ENCODE data around the gene CEP55. TPM values are rescaled to one million over a fixed set of nuclear protein-coding genes. Genes with fewer than 3 reads are reported as not detected.
"Not testable (repeated sequence)": the region's sequence is repeated elsewhere in the genome, so short reads cannot be mapped to it uniquely, and the experiment has no call there.

CEP55 gene
- total RNA-seq, 1 donor from 2014 or later = 4.7 TPM

- Histone ChIP-seq H3K9ac (ENCODE audit: low read depth in 1 of 3, low read length in 3 of 3) (no peak overlapping the region), H3K9me3 (ENCODE audit: control insufficient read depth in 3 of 3, low read length in 3 of 3) (no peaks in the 10 kb centered on the region), H3K4me3 (ENCODE audit: low read length in 3 of 3) (no peak overlapping the region), H3K4me1 (ENCODE audit: control insufficient read depth in 3 of 3, insufficient read depth in 3 of 3, low read length in 3 of 3) (no peaks in the 10 kb centered on the region), H3K36me3 (ENCODE audit: control insufficient read depth in 3 of 3, insufficient read depth in 3 of 3, low read length in 3 of 3) (no peaks in the 10 kb centered on the region), H3K27me3 (ENCODE audit: control insufficient read depth in 3 of 3, insufficient read depth in 3 of 3, low read length in 3 of 3) (no peaks in the 10 kb centered on the region), H3K27ac (ENCODE audit: low read depth, low read length) (no peak overlapping the region)
These were observed 8.7 kb downstream of the CEP55 start for GRCh38 chr10:93505075-93505474.

GRCh38 chr10:93509816-93510215, 13.4 kb downstream of the CEP55 start:
- Histone ChIP-seq H3K4me3 (ENCODE audit: low read length in 3 of 3) (no peak overlapping the region), H3K27me3 (ENCODE audit: control insufficient read depth in 3 of 3, insufficient read depth in 3 of 3, low read length in 3 of 3) (no peaks in the 10 kb centered on the region), H3K9ac (ENCODE audit: low read depth in 1 of 3, low read length in 3 of 3) (no peak overlapping the region), H3K9me3 (ENCODE audit: control insufficient read depth in 3 of 3, low read length in 3 of 3) (no peaks in the 10 kb centered on the region), H3K36me3 (ENCODE audit: control insufficient read depth in 3 of 3, insufficient read depth in 3 of 3, low read length in 3 of 3) (no peaks in the 10 kb centered on the region), H3K27ac (ENCODE audit: low read depth, low read length) (no peak overlapping the region), H3K4me1 (ENCODE audit: control insufficient read depth in 3 of 3, insufficient read depth in 3 of 3, low read length in 3 of 3) (peaks cover 0 to under 1% (median 0%) of the 10 kb centered on the region in 3 donors)

DNA sequence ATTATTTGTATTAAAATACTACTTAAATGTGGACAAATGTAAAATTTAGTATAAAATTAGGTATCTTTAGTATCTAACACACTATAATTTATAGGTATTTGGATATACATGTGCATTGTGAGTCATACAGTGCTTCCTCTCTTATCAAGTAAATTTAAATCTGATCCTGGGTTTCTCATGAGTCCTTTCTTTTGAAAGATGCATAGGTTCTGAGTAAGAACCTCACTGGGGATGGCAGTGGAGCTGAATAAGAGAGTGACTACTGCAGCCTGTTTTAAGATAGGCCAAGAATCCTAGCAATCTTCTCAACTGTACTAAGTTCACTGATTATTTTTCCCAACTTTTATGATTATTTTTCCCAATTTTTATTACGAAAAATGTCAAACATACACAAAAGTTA, 16.2 kb downstream of the CEP55 start:
- H3K9ac ChIP-seq (ENCODE audit: low read depth in 1 of 3, low read length in 3 of 3) = no peak overlapping the region
- no peak overlapping the region for H3K27ac ChIP-seq (ENCODE audit: low read depth, low read length)
- H3K4me1 ChIP-seq (ENCODE audit: control insufficient read depth in 3 of 3, insufficient read depth in 3 of 3, low read length in 3 of 3) = peaks cover 0 to 5% (median 4%) of the 10 kb centered on the region in 3 donors
- no peak overlapping the region for H3K4me3 ChIP-seq (ENCODE audit: low read length in 3 of 3)
- no peaks in the 10 kb centered on the region for H3K9me3 ChIP-seq (ENCODE audit: control insufficient read depth in 3 of 3, low read length in 3 of 3)
- H3K27me3 ChIP-seq (ENCODE audit: control insufficient read depth in 3 of 3, insufficient read depth in 3 of 3, low read length in 3 of 3) = no peaks in the 10 kb centered on the region
- no peaks in the 10 kb centered on the region for H3K36me3 ChIP-seq (ENCODE audit: control insufficient read depth in 3 of 3, insufficient read depth in 3 of 3, low read length in 3 of 3)

GRCh38 chr10:93513091-93513490, 16.7 kb downstream of the CEP55 start:
- no peaks in the 10 kb centered on the region for H3K27me3 ChIP-seq (ENCODE audit: control insufficient read depth in 3 of 3, insufficient read depth in 3 of 3, low read length in 3 of 3)
- no peaks in the 10 kb centered on the region for H3K36me3 ChIP-seq (ENCODE audit: control insufficient read depth in 3 of 3, insufficient read depth in 3 of 3, low read length in 3 of 3)
- no peak overlapping the region for H3K27ac ChIP-seq (ENCODE audit: low read depth, low read length)
- no peak overlapping the region for H3K9ac ChIP-seq (ENCODE audit: low read depth in 1 of 3, low read length in 3 of 3)
- H3K4me1 ChIP-seq (ENCODE audit: control insufficient read depth in 3 of 3, insufficient read depth in 3 of 3, low read length in 3 of 3) = peaks cover 0 to 5% (median 4%) of the 10 kb centered on the region in 3 donors
- H3K9me3 ChIP-seq (ENCODE audit: control insufficient read depth in 3 of 3, low read length in 3 of 3) = no peaks in the 10 kb centered on the region
- H3K4me3 ChIP-seq (ENCODE audit: low read length in 3 of 3) = no peak overlapping the region

DNA sequence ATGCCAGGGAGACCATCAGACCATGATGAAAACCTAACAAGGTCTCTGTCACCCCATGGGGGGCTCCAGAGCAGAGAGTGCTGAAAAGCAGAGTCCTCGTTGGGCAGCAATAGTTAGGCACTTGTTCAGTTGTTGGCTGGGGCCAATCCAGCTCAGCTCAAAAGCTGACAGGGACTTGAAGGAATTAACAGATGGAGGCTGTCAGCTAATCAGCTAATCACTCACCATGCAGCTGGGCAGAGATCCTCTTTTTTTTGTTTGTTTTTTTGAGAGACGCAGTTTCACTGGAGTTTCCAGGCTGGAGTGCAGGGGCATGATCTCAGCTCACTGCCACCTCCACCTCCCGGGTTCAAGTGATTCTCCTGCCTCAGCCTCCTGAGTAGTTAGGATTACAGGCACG, 18.1 kb downstream of the CEP55 start:
- Histone ChIP-seq H3K4me3 (ENCODE audit: low read length in 3 of 3) (no peak overlapping the region), H3K27me3 (ENCODE audit: control insufficient read depth in 3 of 3, insufficient read depth in 3 of 3, low read length in 3 of 3) (no peaks in the 10 kb centered on the region), H3K9me3 (ENCODE audit: control insufficient read depth in 3 of 3, low read length in 3 of 3) (no peaks in the 10 kb centered on the region), H3K9ac (ENCODE audit: low read depth in 1 of 3, low read length in 3 of 3) (no peak overlapping the region), H3K4me1 (ENCODE audit: control insufficient read depth in 3 of 3, insufficient read depth in 3 of 3, low read length in 3 of 3) (peaks cover 0 to 9% (median 4%) of the 10 kb centered on the region in 3 donors), H3K36me3 (ENCODE audit: control insufficient read depth in 3 of 3, insufficient read depth in 3 of 3, low read length in 3 of 3) (no peaks in the 10 kb centered on the region), H3K27ac (ENCODE audit: low read depth, low read length) (peak overlapping the region; percentile 68)

DNA sequence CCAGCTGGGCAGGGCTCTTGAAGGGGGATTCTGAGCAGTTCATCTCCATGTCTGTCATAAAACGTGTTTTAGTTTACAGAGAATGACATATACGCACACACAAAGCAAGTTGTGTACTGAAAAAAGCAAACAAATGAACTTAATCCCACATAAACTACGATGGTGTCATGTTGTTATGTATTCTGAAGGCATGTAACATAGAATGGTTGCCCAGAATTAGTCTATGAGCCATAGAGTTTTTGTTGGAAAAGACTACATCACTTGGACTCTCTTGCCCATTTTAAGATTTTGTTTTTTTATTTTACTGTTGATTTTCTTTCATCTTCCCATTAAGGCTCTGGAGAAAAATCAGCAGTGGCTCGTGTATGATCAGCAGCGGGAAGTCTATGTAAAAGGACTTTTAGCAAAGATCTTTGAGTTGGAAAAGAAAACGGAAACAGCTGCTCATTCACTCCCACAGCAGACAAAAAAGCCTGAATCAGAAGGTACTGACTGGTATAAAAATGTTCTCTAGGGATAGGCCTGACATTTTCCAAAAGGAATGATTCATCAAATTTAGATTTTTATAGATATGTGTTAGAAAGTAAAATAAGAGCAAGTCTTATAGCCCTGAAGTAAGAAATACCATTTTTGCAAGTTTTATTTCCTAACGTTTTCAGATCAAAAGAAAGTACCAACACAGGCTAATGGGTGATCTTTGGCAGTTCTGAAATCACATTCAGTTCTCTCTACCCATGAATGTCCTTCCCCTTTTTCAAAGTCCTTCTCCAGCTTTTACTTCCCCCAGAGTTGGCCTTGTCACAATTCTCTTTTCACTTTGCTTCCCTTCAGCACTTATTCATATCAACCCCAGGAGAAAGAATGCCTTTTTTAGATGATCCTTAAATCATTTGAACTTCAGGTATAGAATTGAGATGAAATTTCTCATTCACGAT, 18.9 kb downstream of the CEP55 start:
- H3K4me3 ChIP-seq (ENCODE audit: low read length in 3 of 3) = peak overlapping the region in 1 of 3 donors; percentile 3
- H3K27me3 ChIP-seq (ENCODE audit: control insufficient read depth in 3 of 3, insufficient read depth in 3 of 3, low read length in 3 of 3) = no peaks in the 10 kb centered on the region
- peak overlapping the region; percentile 68 for H3K27ac ChIP-seq (ENCODE audit: low read depth, low read length)
- no peaks in the 10 kb centered on the region for H3K9me3 ChIP-seq (ENCODE audit: control insufficient read depth in 3 of 3, low read length in 3 of 3)
- no peak overlapping the region for H3K9ac ChIP-seq (ENCODE audit: low read depth in 1 of 3, low read length in 3 of 3)
- peaks cover 0 to 9% (median 4%) of the 10 kb centered on the region in 3 donors for H3K4me1 ChIP-seq (ENCODE audit: control insufficient read depth in 3 of 3, insufficient read depth in 3 of 3, low read length in 3 of 3)
- H3K36me3 ChIP-seq (ENCODE audit: control insufficient read depth in 3 of 3, insufficient read depth in 3 of 3, low read length in 3 of 3) = no peaks in the 10 kb centered on the region

- no peaks in the 10 kb centered on the region for H3K36me3 ChIP-seq (ENCODE audit: control insufficient read depth in 3 of 3, insufficient read depth in 3 of 3, low read length in 3 of 3)
- no peak overlapping the region for H3K9ac ChIP-seq (ENCODE audit: low read depth in 1 of 3, low read length in 3 of 3)
- peak overlapping the region; percentile 68 for H3K27ac ChIP-seq (ENCODE audit: low read depth, low read length)
These were observed 19.6 kb downstream of the CEP55 start for GRCh38 chr10:93516006-93516380.

DNA sequence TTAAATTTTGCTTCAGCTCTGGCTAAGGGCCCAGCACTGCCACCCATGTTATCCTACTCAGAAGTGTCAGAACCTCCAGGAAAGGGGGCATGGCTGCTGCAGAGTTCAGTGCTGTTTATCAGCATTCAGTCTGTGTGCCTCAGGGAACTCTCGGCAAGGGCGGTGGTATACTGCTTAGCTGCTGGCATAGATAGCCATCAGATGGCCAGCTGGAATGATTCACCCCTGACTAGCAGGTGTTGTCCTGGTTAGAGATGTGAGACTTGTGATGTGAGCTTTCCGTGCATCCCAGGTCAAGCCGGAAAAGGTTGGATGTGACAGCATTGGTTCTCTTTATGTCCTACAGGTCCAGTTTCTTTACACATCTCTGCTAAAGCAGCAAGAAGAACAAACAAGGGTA, 22.1 kb downstream of the CEP55 start:
- H3K9ac ChIP-seq (ENCODE audit: low read depth in 1 of 3, low read length in 3 of 3) = no peak overlapping the region
- no peak overlapping the region for H3K27ac ChIP-seq (ENCODE audit: low read depth, low read length)
- no peak overlapping the region for H3K4me3 ChIP-seq (ENCODE audit: low read length in 3 of 3)
- no peaks in the 10 kb centered on the region for H3K27me3 ChIP-seq (ENCODE audit: control insufficient read depth in 3 of 3, insufficient read depth in 3 of 3, low read length in 3 of 3)
- H3K9me3 ChIP-seq (ENCODE audit: control insufficient read depth in 3 of 3, low read length in 3 of 3) = no peaks in the 10 kb centered on the region
- no peaks in the 10 kb centered on the region for H3K36me3 ChIP-seq (ENCODE audit: control insufficient read depth in 3 of 3, insufficient read depth in 3 of 3, low read length in 3 of 3)
- H3K4me1 ChIP-seq (ENCODE audit: control insufficient read depth in 3 of 3, insufficient read depth in 3 of 3, low read length in 3 of 3) = peaks cover 0 to 9% (median 4%) of the 10 kb centered on the region in 3 donors

More at GRCh38 chr10:93516006-93516380, 19.6 kb downstream of the CEP55 start:
- Histone ChIP-seq H3K4me1 (ENCODE audit: control insufficient read depth in 3 of 3, insufficient read depth in 3 of 3, low read length in 3 of 3) (peaks cover 0 to 9% (median 4%) of the 10 kb centered on the region in 3 donors), H3K4me3 (ENCODE audit: low read length in 3 of 3) (no peak overlapping the region), H3K27me3 (ENCODE audit: control insufficient read depth in 3 of 3, insufficient read depth in 3 of 3, low read length in 3 of 3) (no peaks in the 10 kb centered on the region), H3K9me3 (ENCODE audit: control insufficient read depth in 3 of 3, low read length in 3 of 3) (no peaks in the 10 kb centered on the region)

DNA sequence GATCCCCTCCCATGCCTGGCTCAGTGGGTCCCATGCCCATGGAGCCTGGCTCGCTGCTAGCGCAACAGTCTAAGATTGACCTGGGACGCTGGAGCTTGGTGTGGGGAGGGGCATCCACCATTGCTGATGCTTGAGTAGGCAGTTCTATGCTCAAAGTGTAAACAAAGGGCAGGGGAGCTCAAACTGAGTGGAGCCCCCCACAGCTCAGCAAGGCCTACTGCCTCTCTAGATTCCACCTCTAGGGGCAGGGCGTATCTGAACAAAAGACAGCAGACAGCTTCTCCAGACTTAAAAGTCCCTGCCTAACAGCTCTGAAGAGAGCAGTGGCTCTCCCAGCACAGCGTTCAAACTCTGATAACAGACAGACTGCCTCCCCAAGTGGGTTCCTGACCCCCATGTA, 38.9 kb downstream of the CEP55 start:
- no peaks in the 10 kb centered on the region for H3K9me3 ChIP-seq (ENCODE audit: control insufficient read depth in 3 of 3, low read length in 3 of 3)
- no peak overlapping the region for H3K4me3 ChIP-seq (ENCODE audit: low read length in 3 of 3)
- no peak overlapping the region for H3K9ac ChIP-seq (ENCODE audit: low read depth in 1 of 3, low read length in 3 of 3)
- H3K36me3 ChIP-seq (ENCODE audit: control insufficient read depth in 3 of 3, insufficient read depth in 3 of 3, low read length in 3 of 3) = no peaks in the 10 kb centered on the region
- no peak overlapping the region for H3K27ac ChIP-seq (ENCODE audit: low read depth, low read length)
- H3K4me1 ChIP-seq (ENCODE audit: control insufficient read depth in 3 of 3, insufficient read depth in 3 of 3, low read length in 3 of 3) = no peaks in the 10 kb centered on the region
- H3K27me3 ChIP-seq (ENCODE audit: control insufficient read depth in 3 of 3, insufficient read depth in 3 of 3, low read length in 3 of 3) = peaks cover 0 to 2% (median 0%) of the 10 kb centered on the region in 3 donors

- H3K9me3 ChIP-seq (ENCODE audit: control insufficient read depth in 3 of 3, low read length in 3 of 3); H3K27me3 ChIP-seq (ENCODE audit: control insufficient read depth in 3 of 3, insufficient read depth in 3 of 3, low read length in 3 of 3); H3K36me3 ChIP-seq (ENCODE audit: control insufficient read depth in 3 of 3, insufficient read depth in 3 of 3, low read length in 3 of 3); H3K27ac ChIP-seq (ENCODE audit: low read depth, low read length); H3K4me3 ChIP-seq (ENCODE audit: low read length in 3 of 3); H3K9ac ChIP-seq (ENCODE audit: low read depth in 1 of 3, low read length in 3 of 3); H3K4me1 ChIP-seq (ENCODE audit: control insufficient read depth in 3 of 3, insufficient read depth in 3 of 3, low read length in 3 of 3): not testable (repeated sequence)
These were observed 44.5 kb downstream of the CEP55 start for GRCh38 chr10:93540871-93541270.
